Fibroblast of skin of left quadriceps (primary cell): Measurements from ENCODE around the gene ACTR10.
"Not testable (repeated sequence)": the region's sequence is repeated elsewhere in the genome, so short reads cannot be mapped to it uniquely, and the experiment has no call there.

Experiments used
- DNase-seq, 2 experiments: peaks; one replicate each; pipeline ENCODE4 v3.0.0-alpha.2; 2013; ENCODE audit warnings: low read depth in 2 of 2

ACTR10 gene

DNA sequence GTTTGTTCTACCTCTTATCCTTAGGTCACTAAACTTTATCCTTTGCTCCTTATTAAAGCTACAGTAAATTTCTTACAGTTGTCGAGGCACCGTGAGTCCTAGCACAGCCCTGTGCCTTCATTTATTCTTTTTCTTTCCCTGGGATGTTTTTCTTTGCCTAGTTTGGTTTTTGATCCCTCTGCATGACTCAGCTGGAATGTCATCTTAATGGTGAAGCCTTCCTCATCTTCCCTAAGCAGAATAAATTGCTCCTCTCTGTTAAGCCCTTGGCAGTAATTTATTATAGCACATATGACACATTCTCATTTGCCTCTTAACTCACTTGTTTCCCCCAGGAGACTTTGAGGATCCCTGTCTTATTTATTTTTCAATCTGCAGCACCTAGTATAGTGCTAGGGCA is 16.6 kb downstream of the ACTR10 start:
- DNase-seq: peak in 1 of 2 experiments; percentile 10

DNA sequence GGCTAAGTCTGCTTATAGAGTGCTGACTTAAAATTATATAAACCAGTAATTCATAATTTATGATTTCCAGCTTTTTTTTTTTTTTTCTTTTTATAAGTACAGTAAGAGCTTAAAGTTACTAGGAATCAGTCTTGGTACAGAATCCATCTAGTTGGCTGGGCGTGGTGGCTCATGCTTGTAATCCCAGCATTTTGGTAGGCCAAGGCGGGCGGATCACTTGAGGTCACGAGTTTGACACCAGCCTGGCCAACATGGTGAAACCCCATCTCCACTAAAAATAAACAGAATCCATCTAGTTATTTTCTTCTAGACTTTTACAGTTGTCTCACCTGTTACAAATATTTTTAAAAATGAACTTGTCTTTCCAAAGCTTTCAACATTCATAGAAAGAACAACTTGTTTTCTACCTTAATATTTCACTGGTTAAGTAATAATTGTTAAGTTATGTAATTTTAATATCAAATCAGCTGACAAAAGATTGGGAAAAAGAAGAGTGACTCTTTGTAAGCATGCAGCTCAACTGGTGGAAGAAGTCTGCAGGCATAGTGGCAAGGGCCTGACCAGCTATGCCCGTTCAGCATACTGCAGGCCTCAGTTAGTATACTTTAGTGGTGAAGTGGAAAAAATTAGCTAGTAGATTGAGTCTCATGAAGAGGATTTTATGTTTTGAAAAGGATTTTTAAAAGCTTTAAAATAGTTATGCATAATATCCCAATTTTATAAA is 27.3 kb downstream of the ACTR10 start:
- no peak for DNase-seq

DNA sequence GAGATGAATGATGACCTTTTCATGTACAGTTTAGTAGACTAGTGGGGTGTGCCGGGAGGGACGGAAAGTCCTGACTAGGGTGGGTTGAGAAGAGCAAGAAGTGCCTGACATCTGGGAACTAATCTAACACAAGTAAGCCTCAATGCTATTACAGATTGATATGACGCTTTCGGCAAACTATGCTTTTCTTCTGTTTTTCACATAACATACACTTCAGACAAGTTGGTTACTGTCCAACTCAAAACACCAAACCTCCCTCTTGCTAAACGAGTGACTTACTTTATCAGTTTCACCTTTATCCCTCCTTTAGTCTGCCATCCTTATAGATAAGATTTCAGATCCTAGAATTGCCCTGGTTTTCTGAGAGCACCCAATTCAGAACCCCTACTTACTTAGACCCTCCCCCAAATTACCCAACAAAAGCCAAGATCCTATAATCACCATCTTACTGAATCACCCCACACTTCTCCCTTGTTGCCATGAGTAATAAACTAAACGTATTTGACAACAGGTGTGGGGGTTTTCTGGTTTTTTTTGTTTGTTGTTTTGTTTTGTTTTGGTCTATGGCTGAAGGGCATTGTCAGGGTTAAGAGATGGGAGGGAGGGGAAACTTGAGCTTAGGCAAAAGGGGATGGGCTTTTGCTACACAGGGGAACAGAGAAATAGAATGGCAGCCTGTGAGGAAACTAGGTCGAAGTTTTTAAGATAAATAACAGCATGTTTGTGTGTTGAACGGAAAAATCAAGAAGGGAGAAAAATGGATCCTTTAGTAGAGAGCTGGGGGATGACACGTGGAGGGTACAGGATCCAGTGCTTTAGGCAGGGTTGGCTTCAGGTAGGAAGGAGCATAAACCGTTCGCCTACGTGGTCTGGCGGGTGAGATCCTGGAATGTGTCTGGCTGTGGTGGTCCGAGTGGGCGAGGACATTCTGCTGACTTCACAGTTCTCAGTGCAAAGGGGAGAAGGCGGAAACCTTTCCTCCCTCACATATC is 38.6 kb downstream of the ACTR10 start:
- DNase-seq: no peak

DNA sequence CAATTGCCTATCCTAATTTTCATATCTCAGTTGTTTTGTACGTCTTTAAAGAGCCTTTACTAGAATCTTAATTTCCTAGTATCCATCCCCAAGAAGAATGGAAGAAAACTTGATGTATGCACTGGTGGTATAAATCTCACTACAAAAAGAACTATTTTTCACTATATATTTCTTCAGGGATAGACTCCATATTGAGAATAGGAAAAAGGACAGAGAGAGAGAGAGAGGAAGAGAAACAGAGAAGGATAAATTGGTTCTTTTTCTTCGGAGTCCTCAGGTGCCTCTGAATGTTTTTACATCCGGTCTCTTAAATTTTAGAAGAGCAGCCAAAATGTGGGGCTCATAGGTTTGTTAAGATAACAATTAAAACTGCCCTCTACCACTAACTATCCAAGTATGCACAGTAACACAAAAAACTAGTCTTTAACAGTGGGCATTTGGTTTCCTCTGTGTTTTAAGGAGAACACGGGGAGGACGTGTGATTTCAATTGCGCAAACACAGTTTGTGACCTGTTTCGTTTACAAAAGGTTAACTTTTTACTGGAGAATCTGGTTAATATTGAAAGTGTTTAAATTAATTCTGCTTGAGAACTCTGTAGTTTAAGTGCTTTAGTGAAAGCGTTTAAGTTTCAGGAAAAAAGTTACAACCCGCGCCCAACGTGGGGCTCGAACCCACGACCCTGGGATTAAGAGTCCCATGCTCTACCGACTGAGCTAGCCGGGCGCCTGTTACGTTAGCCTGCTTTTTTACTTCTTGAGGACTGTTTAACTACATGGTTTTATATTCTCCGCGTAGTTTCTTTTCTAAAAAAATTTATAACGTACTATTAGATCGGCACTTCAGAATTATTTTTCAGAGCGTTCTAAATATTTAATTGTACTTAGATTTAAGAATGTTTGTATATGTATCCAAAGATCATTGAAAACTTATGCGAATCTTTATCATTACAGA is 39.6 kb downstream of the ACTR10 start:
- DNase-seq: no peak

DNA sequence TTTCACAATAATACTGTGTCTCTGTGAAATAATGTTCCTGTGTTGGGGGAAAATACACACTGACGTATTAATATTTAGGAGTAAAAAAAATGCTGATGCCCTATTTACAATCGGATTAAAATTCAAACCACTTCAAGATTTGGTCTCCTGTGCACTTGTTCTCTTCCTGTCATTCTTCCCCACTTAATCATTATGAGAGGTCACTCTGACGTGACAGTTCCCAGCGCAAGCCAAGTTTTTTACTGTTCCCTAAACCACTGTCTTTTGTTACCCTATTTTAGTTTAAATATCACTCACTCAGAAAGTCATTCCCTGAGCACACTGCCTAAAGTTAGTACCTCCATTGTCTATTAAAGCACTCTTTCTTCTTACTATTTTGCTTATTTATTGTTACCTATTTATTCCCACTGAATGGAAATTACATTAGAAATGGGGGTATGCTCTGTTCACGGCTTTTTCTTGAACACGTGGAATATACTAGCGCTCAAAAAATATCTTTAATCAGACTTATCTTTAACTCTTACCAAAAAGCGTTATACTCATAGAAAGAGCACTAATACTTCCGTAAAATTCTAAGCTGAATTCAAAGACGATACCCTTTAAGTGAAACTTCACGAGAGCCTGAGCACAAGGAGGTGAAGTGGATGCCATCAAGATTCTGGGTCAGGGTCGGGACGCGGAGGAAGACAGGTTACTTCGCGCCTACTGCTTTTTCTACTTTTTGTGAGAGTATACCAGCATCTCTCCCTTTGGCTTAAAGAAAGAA is 44.0 kb downstream of the ACTR10 start:
- DNase-seq: no peak

GRCh38 chr14:58244556-58245387 is 44.8 kb downstream of the ACTR10 start, which contains the start of gene PSMA3:
TSS of gene PSMA3 (plus strand) at chr14:58244843. CDS start at chr14:58244921, 78 bp downstream.
- peak; percentile 95 for DNase-seq

GRCh38 chr14:58245562-58245961 is 45.6 kb downstream of the ACTR10 start:
- DNase-seq: no peak

- no peak for DNase-seq
These were observed 49.7 kb downstream of the ACTR10 start for GRCh38 chr14:58249611-58250010.

DNA sequence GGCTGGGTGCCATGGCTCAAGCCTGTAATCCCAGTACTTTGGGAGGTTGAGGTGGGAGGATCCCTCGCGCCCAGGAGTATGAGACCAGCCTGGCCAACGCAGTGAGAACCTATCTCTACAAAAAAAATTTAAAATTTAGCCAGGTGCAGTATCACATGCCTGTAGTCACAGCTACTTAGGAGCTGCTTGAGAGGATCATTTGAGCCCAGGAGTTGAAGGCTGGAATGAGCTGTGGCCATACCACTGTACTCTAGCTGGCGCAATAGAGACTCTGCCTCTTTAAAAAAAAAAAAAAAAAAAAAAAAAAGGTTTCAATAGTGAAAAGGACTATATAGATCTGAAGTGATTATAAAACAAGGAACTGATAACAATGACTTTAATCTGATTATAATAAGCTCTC is 58.2 kb downstream of the ACTR10 start:
- DNase-seq: no peak

- DNase-seq: not testable (repeated sequence)
These were observed 62.1 kb downstream of the ACTR10 start for GRCh38 chr14:58262005-58262404.

GRCh38 chr14:58265401-58265800 is 65.5 kb downstream of the ACTR10 start:
- no peak for DNase-seq

DNA sequence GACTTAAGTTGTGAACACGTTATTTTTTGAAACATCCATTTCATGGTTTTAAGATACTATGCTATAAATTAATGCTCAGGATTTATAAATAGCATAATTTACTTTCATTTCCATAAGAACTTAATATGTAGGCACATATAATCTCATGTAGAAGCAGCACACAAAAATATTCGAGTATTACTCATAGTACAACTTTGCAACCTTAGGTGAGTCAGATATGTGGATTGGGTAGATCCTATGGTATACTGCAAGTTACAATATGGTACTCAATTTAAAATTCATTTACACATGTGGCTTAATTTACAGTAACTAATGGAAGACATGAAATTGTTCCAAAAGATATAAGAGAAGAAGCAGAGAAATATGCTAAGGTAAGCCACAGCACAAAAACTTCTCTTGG is 70.7 kb downstream of the ACTR10 start:
- no peak for DNase-seq

GRCh38 chr14:58272588-58273372 is 72.8 kb downstream of the ACTR10 start:
- DNase-seq: no peak

GRCh38 chr14:58274881-58275280 is 74.9 kb downstream of the ACTR10 start:
- DNase-seq: no peak

GRCh38 chr14:58275527-58276190 is 75.7 kb downstream of the ACTR10 start:
- DNase-seq: no peak

GRCh38 chr14:58276208-58276607 is 76.3 kb downstream of the ACTR10 start:
- no peak for DNase-seq

DNA sequence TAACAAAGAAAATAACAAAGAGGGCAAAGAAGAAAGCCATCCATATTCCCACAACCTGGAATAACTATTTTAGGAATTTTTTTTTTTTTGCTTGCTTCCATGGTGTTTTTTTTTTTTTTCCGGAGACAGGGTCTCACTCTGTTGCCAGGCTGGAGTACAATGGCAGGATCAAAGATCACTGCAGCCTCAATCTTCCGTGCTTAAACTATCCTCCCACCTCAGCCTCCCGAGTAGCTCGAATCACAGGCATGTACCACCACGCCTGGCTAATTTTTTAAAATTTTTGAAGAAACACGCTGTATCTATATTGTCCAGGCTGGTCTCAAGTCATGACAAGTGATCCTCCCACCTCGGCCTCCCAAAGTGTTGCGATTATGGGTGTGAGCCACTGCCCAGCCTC is 78.2 kb downstream of the ACTR10 start:
- no peak for DNase-seq

DNA sequence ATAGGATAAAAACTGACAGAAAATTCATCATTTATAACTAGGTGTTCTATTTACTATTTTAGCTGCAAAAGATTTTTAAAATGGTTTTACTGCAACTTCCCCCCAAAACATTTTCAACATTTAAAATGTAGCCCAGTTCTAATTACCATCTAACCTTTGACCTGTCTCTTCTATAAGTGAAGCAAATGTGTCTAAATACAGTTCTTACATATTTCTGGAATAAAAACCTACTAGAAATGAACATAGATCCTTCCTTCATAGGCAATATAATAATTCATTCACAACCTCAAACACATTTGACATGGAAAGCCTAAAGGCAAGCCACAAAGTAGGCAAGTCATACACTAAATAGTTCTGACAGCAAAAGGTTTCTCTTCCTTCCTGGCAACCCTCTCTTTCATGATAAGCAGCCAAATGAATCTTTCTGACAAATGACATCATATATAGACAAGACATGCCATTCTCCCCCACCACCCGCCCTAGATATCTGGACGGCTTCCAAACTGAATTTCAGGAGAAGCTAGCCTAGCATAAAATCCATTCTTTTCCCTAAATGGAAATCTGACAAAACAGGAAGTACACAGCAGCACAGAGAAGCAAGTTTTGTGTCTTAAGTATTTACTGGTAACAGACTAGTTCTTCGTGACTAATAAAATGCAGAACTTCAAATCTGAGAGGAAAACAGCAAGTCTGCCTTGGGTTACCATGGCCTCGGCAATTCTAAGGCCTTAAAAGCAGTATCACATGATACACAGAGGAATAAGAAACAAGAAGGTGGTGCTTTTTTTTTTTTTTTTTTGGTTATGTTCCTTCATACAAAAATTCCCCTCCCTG is 81.2 kb downstream of the ACTR10 start:
- DNase-seq: peak; percentile 88 to 89
